ENCODE measurements around the gene MAPRE2.

MAPRE2 gene

GRCh38 chr18:35030277-35030989 is 10.8 kb upstream of the MAPRE2 start:
- Histone ChIP-seq H3K36me3 (no peaks in the 10 kb centered on the region), H3K27ac (peak overlapping the region; percentile 48), H3K27me3 (no peaks in the 10 kb centered on the region), H3K4me1 (ENCODE audit: control insufficient read depth in 1 of 2, insufficient read depth in 1 of 2, low read depth in 1 of 2, low read length in 1 of 2) (peaks cover 11 to 13% of the 10 kb centered on the region in 2 experiments), H3K9me3 (no peaks in the 10 kb centered on the region), H3K4me3 (ENCODE audit: low read depth in 1 of 2, low read length in 1 of 2) (peak overlapping the region; percentile 33 to 36)
- TF ChIP-seq, protein P1, sequence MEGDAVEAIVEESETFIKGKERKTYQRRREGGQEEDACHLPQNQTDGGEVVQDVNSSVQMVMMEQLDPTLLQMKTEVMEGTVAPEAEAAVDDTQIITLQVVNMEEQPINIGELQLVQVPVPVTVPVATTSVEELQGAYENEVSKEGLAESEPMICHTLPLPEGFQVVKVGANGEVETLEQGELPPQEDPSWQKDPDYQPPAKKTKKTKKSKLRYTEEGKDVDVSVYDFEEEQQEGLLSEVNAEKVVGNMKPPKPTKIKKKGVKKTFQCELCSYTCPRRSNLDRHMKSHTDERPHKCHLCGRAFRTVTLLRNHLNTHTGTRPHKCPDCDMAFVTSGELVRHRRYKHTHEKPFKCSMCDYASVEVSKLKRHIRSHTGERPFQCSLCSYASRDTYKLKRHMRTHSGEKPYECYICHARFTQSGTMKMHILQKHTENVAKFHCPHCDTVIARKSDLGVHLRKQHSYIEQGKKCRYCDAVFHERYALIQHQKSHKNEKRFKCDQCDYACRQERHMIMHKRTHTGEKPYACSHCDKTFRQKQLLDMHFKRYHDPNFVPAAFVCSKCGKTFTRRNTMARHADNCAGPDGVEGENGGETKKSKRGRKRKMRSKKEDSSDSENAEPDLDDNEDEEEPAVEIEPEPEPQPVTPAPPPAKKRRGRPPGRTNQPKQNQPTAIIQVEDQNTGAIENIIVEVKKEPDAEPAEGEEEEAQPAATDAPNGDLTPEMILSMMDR (IDR thresholded peaks at IDR 0.05), result no peak

DNA sequence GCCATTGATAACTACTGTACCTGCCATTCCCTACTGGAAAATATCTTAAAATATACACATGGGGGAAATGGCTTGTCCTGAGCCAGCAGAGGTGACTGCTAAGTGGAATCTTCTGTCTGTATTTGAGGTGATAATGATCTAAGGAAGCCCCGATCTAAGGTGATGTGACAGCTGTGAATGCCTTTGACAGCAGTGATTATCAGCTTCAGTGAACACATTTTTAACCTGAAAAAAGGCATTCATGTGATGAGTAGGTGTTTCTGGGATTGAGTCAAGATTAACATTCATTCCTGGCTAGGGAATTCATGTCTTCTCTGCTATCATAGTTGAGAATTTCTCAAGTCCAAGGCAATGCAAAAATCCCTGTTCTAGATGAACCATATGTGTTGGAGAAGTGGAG is 9.1 kb upstream of the MAPRE2 start:
- no peaks in the 10 kb centered on the region for H3K36me3 ChIP-seq
- peaks cover 15 to 20% of the 10 kb centered on the region in 2 experiments for H3K4me1 ChIP-seq (ENCODE audit: control insufficient read depth in 1 of 2, insufficient read depth in 1 of 2, low read depth in 1 of 2, low read length in 1 of 2)
- H3K27me3 ChIP-seq, result no peaks in the 10 kb centered on the region
- no peak overlapping the region for H3K4me3 ChIP-seq (ENCODE audit: low read depth in 1 of 2, low read length in 1 of 2)
- H3K9me3 ChIP-seq, result no peaks in the 10 kb centered on the region
- H3K27ac ChIP-seq, result no peak overlapping the region
- TF ChIP-seq, protein P1 (IDR thresholded peaks at IDR 0.05), result no peak

DNA sequence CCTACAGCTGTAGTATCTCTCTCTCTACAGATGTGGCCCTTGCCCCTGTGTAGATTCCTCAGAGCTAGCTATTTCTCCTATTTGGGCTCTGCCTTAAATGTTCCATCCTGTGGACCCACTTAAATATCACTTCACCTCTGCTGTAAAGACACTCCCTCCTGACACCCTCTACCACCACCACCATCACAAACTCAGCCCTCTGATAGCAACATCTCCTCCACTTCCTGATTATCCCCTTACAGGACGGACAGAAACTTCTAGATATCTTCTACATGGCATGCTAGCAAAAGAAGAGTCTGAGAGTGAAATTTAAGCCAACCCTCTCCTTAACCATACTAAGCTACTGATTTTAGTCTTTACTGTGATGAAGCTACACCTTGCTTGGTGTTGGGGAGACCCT is 3.2 kb upstream of the MAPRE2 start:
- no peaks in the 10 kb centered on the region for H3K27me3 ChIP-seq
- TF ChIP-seq, protein P1 (IDR thresholded peaks at IDR 0.05), result no peak
- H3K36me3 ChIP-seq, result no peaks in the 10 kb centered on the region
- H3K27ac ChIP-seq, result peak overlapping the region; percentile 83
- no peak overlapping the region for H3K4me3 ChIP-seq (ENCODE audit: low read depth in 1 of 2, low read length in 1 of 2)
- peaks cover 52 to 53% of the 10 kb centered on the region in 2 experiments for H3K4me1 ChIP-seq (ENCODE audit: control insufficient read depth in 1 of 2, insufficient read depth in 1 of 2, low read depth in 1 of 2, low read length in 1 of 2)
- no peaks in the 10 kb centered on the region for H3K9me3 ChIP-seq

DNA sequence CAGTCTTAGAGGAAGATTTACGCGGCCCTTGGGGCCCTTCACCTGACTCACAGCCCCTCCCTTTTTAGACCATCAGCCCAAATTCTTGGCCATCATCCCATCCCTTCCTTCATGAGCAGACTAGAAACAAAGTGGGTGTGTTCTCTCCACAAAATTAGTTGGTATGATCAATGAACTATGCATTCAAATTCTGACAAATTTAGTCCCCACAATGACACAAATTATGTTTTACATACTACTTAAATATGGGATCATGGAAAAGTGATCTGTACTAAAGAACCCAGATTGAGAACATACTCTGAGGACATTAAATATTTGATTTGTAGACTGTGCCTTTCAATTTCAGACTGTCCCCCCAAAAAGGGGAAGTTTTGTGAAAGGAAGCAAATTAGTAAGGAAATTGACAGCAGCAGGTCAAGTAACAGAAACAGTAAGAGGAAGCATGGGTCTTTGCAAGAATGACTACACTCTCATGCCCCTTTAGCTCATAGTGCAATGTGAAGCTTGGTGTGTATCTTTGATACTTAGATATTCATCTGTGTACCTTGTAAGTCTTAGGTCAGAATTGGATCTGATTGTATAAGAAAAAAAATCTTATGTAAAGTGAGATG is 2.2 kb upstream of the MAPRE2 start:
- Histone ChIP-seq H3K27ac (peak overlapping the region; percentile 83), H3K36me3 (no peaks in the 10 kb centered on the region), H3K4me3 (ENCODE audit: low read depth in 1 of 2, low read length in 1 of 2) (peak overlapping the region in 1 of 2 experiments; percentile 7), H3K27me3 (no peaks in the 10 kb centered on the region), H3K9me3 (no peaks in the 10 kb centered on the region), H3K4me1 (ENCODE audit: control insufficient read depth in 1 of 2, insufficient read depth in 1 of 2, low read depth in 1 of 2, low read length in 1 of 2) (peaks cover 53 to 60% of the 10 kb centered on the region in 2 experiments)
- TF ChIP-seq, protein P1 (IDR thresholded peaks at IDR 0.05), result no peak

- H3K9me3 ChIP-seq, result no peaks in the 10 kb centered on the region
- H3K36me3 ChIP-seq, result no peaks in the 10 kb centered on the region
- H3K4me3 ChIP-seq (ENCODE audit: low read depth in 1 of 2, low read length in 1 of 2), result peak overlapping the region; percentile 85 to 92
- TF ChIP-seq, protein P1 (IDR thresholded peaks at IDR 0.05), result no peak
- no peaks in the 10 kb centered on the region for H3K27me3 ChIP-seq
- H3K4me1 ChIP-seq (ENCODE audit: control insufficient read depth in 1 of 2, insufficient read depth in 1 of 2, low read depth in 1 of 2, low read length in 1 of 2), result peaks cover 53 to 62% of the 10 kb centered on the region in 2 experiments
- H3K27ac ChIP-seq, result peak overlapping the region; percentile 83
These were observed 600 bp upstream of the MAPRE2 start for GRCh38 chr18:35040638-35040987.
